ENCODE results near the gene KCNAB2.
A peak's percentile ranks its signal among the peaks of the same experiment; 100 is the strongest.

Gene KCNAB2

DNA sequence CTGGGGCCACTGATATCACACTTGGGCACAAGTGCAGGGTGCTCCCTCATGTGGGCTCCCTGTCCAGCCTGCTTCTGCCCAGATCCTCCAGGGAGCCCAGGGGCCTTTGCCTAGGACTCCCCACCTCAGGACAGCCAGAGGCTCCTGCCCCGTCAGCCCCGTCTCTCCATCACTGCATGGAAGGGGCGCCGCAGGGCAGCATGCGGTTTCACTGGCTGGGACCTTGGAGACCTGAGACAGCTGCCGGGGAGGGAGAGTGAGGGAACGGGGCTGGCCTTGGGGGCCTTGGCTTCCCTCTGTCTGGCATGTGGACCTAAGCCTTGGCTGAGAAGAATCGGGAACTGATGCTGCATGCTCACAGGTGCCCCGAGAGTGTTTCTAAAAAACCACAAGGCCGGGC is 46.5 kb downstream of the KCNAB2 start:
- H3K4me1 ChIP-seq = peaks cover 31% of the 10 kb centered on the region
- H3K4me3 ChIP-seq = no peak overlapping the region
- peak overlapping the region; percentile 67 for H3K4me2 ChIP-seq
- H3K9ac ChIP-seq = 0 out of 2 replicates have a peak overlapping the region, but pooled peaks have one; percentile 29
- no peak for TF ChIP-seq Cebpa-rat (IDR thresholded peaks at IDR 0.05)
- H3K27me3 ChIP-seq = no peaks in the 10 kb centered on the region
- peak overlapping the region; percentile 3 for H3K27ac ChIP-seq
- H3K9me3 ChIP-seq = no peaks in the 10 kb centered on the region
- peaks cover 80% of the 10 kb centered on the region for H3K36me3 ChIP-seq
- H4K20me1 ChIP-seq = peaks cover 55% of the 10 kb centered on the region

DNA sequence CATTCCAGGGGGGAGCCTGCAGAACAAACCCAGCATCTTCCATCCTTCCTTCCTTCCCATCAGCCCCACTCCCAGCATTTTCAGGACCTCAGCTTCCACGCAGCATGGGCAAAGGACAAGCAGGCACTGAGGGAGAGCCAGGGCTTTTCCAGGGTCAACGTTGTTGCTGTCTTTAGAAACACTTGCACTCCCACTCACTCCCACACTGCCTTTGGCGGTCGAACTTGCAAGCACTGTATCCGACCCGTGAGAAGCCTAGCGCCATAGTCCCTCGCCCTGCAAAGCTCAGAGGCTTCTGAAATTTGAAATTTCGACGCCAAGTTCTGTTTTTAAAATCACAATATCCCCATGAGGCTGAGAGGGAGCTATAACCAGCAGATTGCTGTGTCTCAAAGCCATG is 47.4 kb downstream of the KCNAB2 start:
- H3K27ac ChIP-seq = peak overlapping the region; percentile 3
- no peak for TF ChIP-seq Cebpa-rat (IDR thresholded peaks at IDR 0.05)
- peak overlapping the region; percentile 67 for H3K4me2 ChIP-seq
- peaks cover 84% of the 10 kb centered on the region for H3K36me3 ChIP-seq
- H4K20me1 ChIP-seq = peaks cover 63% of the 10 kb centered on the region
- no peaks in the 10 kb centered on the region for H3K9me3 ChIP-seq
- no peaks in the 10 kb centered on the region for H3K27me3 ChIP-seq
- no peak overlapping the region for H3K4me3 ChIP-seq
- H3K4me1 ChIP-seq = peaks cover 28% of the 10 kb centered on the region
- H3K9ac ChIP-seq = 0 out of 2 replicates have a peak overlapping the region, but pooled peaks have one; percentile 45

- H3K4me3 ChIP-seq = no peak overlapping the region
- no peaks in the 10 kb centered on the region for H3K9me3 ChIP-seq
- H4K20me1 ChIP-seq = peaks cover 67% of the 10 kb centered on the region
- H3K4me1 ChIP-seq = peaks cover 28% of the 10 kb centered on the region
- no peaks in the 10 kb centered on the region for H3K27me3 ChIP-seq
- H3K36me3 ChIP-seq = peaks cover 90% of the 10 kb centered on the region
- H3K4me2 ChIP-seq = no peak overlapping the region
- 0 out of 2 replicates have a peak overlapping the region, but pooled peaks have one; percentile 45 for H3K9ac ChIP-seq
- peak overlapping the region; percentile 3; the same call in 1 of the 2 replicates for H3K27ac ChIP-seq
- no peak for TF ChIP-seq Cebpa-rat (IDR thresholded peaks at IDR 0.05)
These were observed 47.9 kb downstream of the KCNAB2 start for GRCh38 chr1:6093611-6094010.

GRCh38 chr1:6094246-6094645 is 48.6 kb downstream of the KCNAB2 start:
- no peak for TF ChIP-seq Cebpa-rat (IDR thresholded peaks at IDR 0.05)
- Histone ChIP-seq H4K20me1 (peaks cover 72% of the 10 kb centered on the region), H3K4me2 (no peak overlapping the region), H3K27me3 (no peaks in the 10 kb centered on the region), H3K4me1 (peaks cover 29% of the 10 kb centered on the region), H3K27ac (no peak overlapping the region), H3K4me3 (no peak overlapping the region), H3K9me3 (no peaks in the 10 kb centered on the region), H3K36me3 (peaks cover 88% of the 10 kb centered on the region), H3K9ac (no peak overlapping the region)

- no peak for TF ChIP-seq Cebpa-rat (IDR thresholded peaks at IDR 0.05)
- Histone ChIP-seq H3K9me3 (no peaks in the 10 kb centered on the region), H4K20me1 (peaks cover 77% of the 10 kb centered on the region), H3K27me3 (no peaks in the 10 kb centered on the region), H3K4me1 (peaks cover 36% of the 10 kb centered on the region), H3K27ac (no peak overlapping the region), H3K4me3 (no peak overlapping the region), H3K4me2 (no peak overlapping the region), H3K36me3 (peaks cover 88% of the 10 kb centered on the region), H3K9ac (no peak overlapping the region)
These were observed 49.3 kb downstream of the KCNAB2 start for GRCh38 chr1:6094801-6095505.

DNA sequence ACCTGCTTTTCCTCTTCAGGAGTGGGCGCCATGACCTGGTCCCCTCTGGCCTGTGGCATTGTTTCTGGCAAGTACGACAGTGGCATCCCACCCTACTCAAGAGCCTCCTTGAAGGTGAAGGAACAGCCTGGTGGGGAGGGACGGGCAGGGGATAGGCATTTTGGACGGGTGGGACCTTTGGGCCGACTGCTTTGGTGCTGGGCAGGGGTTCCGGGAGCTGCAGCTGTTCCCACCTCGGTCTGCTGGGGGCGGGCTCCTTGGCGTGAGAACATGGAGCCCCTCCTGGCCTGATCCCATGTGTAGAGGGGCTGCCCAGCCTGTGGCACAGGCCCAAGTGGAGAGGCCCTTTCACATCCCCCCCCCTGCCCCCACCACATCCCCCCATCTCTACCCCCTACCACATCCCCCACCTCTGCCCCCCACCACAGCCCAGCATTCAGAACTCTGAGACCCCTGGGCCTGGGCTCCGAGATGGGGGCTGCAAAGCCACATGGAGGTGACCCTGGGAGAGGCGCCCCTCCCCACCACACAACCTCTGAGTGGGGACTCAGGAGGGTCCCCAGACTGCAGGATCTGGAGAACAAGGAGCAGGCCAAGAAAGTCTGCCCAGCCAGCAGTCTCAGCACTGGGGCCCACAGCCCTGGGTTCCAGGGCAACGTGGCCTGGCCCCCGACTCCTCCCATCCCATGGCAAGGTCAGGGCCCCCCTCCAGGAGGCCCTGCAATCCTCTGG is 50.0 kb downstream of the KCNAB2 start:
- H3K36me3 ChIP-seq = peaks cover 80% of the 10 kb centered on the region
- no peak overlapping the region for H3K4me3 ChIP-seq
- peaks cover 36% of the 10 kb centered on the region for H3K4me1 ChIP-seq
- H4K20me1 ChIP-seq = peaks cover 77% of the 10 kb centered on the region
- TF ChIP-seq Cebpa-rat (IDR thresholded peaks at IDR 0.05) = no peak
- H3K27me3 ChIP-seq = no peaks in the 10 kb centered on the region
- no peak overlapping the region for H3K4me2 ChIP-seq
- no peak overlapping the region for H3K9ac ChIP-seq
- no peaks in the 10 kb centered on the region for H3K9me3 ChIP-seq
- H3K27ac ChIP-seq = 0 out of 2 replicates have a peak overlapping the region, but pooled peaks have one; percentile 22

GRCh38 chr1:6096243-6097116 is 50.8 kb downstream of the KCNAB2 start:
- no peaks in the 10 kb centered on the region for H3K9me3 ChIP-seq
- H3K9ac ChIP-seq = no peak overlapping the region
- 0 out of 2 replicates have a peak overlapping the region, but pooled peaks have one; percentile 22 for H3K27ac ChIP-seq
- no peak overlapping the region for H3K4me2 ChIP-seq
- no peak overlapping the region for H3K4me3 ChIP-seq
- peaks cover 39% of the 10 kb centered on the region for H3K4me1 ChIP-seq
- no peak for TF ChIP-seq Cebpa-rat (IDR thresholded peaks at IDR 0.05)
- peaks cover 75% of the 10 kb centered on the region for H3K36me3 ChIP-seq
- H4K20me1 ChIP-seq = peaks cover 79% of the 10 kb centered on the region
- no peaks in the 10 kb centered on the region for H3K27me3 ChIP-seq

GRCh38 chr1:6097117-6097595 is 51.5 kb downstream of the KCNAB2 start:
- Histone ChIP-seq H3K4me2 (no peak overlapping the region), H3K4me3 (no peak overlapping the region), H3K4me1 (peaks cover 38% of the 10 kb centered on the region), H3K9me3 (no peaks in the 10 kb centered on the region), H4K20me1 (peaks cover 72% of the 10 kb centered on the region), H3K27ac (no peak overlapping the region), H3K36me3 (peaks cover 69% of the 10 kb centered on the region), H3K9ac (no peak overlapping the region), H3K27me3 (no peaks in the 10 kb centered on the region)
- no peak for TF ChIP-seq Cebpa-rat (IDR thresholded peaks at IDR 0.05)

- Histone ChIP-seq H3K27me3 (no peaks in the 10 kb centered on the region), H3K9ac (no peak overlapping the region), H4K20me1 (peaks cover 65% of the 10 kb centered on the region), H3K36me3 (peaks cover 63% of the 10 kb centered on the region), H3K4me2 (no peak overlapping the region), H3K9me3 (no peaks in the 10 kb centered on the region), H3K27ac (no peak overlapping the region), H3K4me1 (peaks cover 37% of the 10 kb centered on the region), H3K4me3 (no peak overlapping the region)
- TF ChIP-seq Cebpa-rat (IDR thresholded peaks at IDR 0.05) = no peak
These were observed 52.1 kb downstream of the KCNAB2 start for GRCh38 chr1:6097824-6098223.
